H9 (cell line): Measurements from ENCODE around the gene HIPK1. TPM values are rescaled to one million over a fixed set of nuclear protein-coding genes. Genes with fewer than 3 reads are reported as not detected.

Experiments
- DNase-seq: peaks from one replicate; pipeline ENCODE4 v3.0.0-alpha.2; 2017
- H2AFZ ChIP-seq: one replicate; pipeline ENCODE4 v1.6.1; 2013; ENCODE audit warnings: mild to moderate bottlenecking, low read length, control low read depth, moderate library complexity
- H2AK5ac ChIP-seq: 2 replicates; pipeline ENCODE4 v1.6.1; 2013; ENCODE audit warnings: low read length, control low read depth, mixed read lengths; ENCODE audit not compliant: insufficient read length
- H2BK120ac ChIP-seq: one replicate; pipeline ENCODE4 v1.6.1; 2013; ENCODE audit warnings: low read depth, mild to moderate bottlenecking, low read length, control low read depth, inconsistent platforms; ENCODE audit not compliant: poor library complexity, severe bottlenecking
- H2BK12ac ChIP-seq: 2 replicates; pipeline ENCODE4 v1.6.1; 2013; ENCODE audit warnings: low read length, control low read depth, mixed read lengths, low read depth; ENCODE audit not compliant: insufficient read length
- H2BK15ac ChIP-seq: 2 replicates; pipeline ENCODE4 v1.6.1; 2013; ENCODE audit warnings: low read depth, low read length, control low read depth
- H2BK20ac ChIP-seq: one replicate; pipeline ENCODE4 v1.6.1; 2013; ENCODE audit warnings: low read depth, mild to moderate bottlenecking, low read length, control low read depth, inconsistent platforms; ENCODE audit not compliant: poor library complexity, severe bottlenecking
- H2BK5ac ChIP-seq: 2 replicates; pipeline ENCODE4 v1.6.1; 2013; ENCODE audit warnings: low read length, control low read depth, mixed read lengths; ENCODE audit not compliant: insufficient read length
- H3K14ac ChIP-seq: 2 replicates; pipeline ENCODE4 v1.6.1; 2013; ENCODE audit warnings: low read length, control low read depth; ENCODE audit not compliant: insufficient read depth
- H3K18ac ChIP-seq: 2 replicates; pipeline ENCODE4 v1.6.1; 2013; ENCODE audit warnings: low read depth, mild to moderate bottlenecking, mixed read lengths, low read length, control low read depth; ENCODE audit not compliant: insufficient read length
- H3K23ac ChIP-seq: 2 replicates; pipeline ENCODE4 v1.6.1; 2013; ENCODE audit warnings: low read length, control low read depth, mixed read lengths, low read depth; ENCODE audit not compliant: insufficient read length
- H3K23me2 ChIP-seq: 2 replicates; pipeline ENCODE4 v1.6.1; 2013; ENCODE audit warnings: low read depth, mild to moderate bottlenecking, mixed read lengths, low read length, control low read depth; ENCODE audit not compliant: insufficient read length, poor library complexity, severe bottlenecking
- H3K27ac ChIP-seq: 2 replicates; pipeline ENCODE4 v1.5.1; 2013; ENCODE audit warnings: low read length, control low read depth, mixed read lengths, low read depth; ENCODE audit not compliant: insufficient read length
- H3K27me3 ChIP-seq: 2 replicates; pipeline ENCODE4 v1.6.1; 2013; ENCODE audit warnings: low read length, control low read depth, inconsistent platforms; ENCODE audit not compliant: insufficient read depth
- H3K4ac ChIP-seq: 2 replicates; pipeline ENCODE4 v1.6.1; 2013; ENCODE audit warnings: low read depth, mild to moderate bottlenecking, control low read depth, inconsistent platforms, low read length, moderate library complexity
- H3K4me1 ChIP-seq: 2 replicates; pipeline ENCODE4 v1.6.1; 2013; ENCODE audit warnings: low read length, control low read depth, inconsistent platforms; ENCODE audit not compliant: insufficient read depth
- H3K4me2 ChIP-seq: 2 replicates; pipeline ENCODE4 v1.6.1; 2013; ENCODE audit warnings: low read length, control low read depth, mixed read lengths; ENCODE audit not compliant: insufficient read length, insufficient read depth
- H3K56ac ChIP-seq: 2 replicates; pipeline ENCODE4 v1.6.1; 2013; ENCODE audit warnings: low read depth, mild to moderate bottlenecking, mixed read lengths, low read length, control low read depth; ENCODE audit not compliant: insufficient read length
- H3K79me1 ChIP-seq: 2 replicates; pipeline ENCODE4 v1.6.1; 2013; ENCODE audit warnings: low read depth, mild to moderate bottlenecking, moderate library complexity, low read length, control low read depth, inconsistent platforms; ENCODE audit not compliant: insufficient read depth, poor library complexity, severe bottlenecking
- H3K79me2 ChIP-seq: 2 replicates; pipeline ENCODE4 v1.6.1; 2013; ENCODE audit warnings: low read length, control low read depth, inconsistent platforms; ENCODE audit not compliant: insufficient read depth
- H3K9ac ChIP-seq: 2 replicates; pipeline ENCODE4 v1.6.1; 2013; ENCODE audit warnings: low read length, control low read depth, mixed read lengths; ENCODE audit not compliant: insufficient read length; ENCODE audit errors: extremely low read depth
- H3K9me3 ChIP-seq: one replicate; pipeline ENCODE4 v1.6.1; 2013; ENCODE audit warnings: low read depth, low read length, inconsistent platforms; ENCODE audit not compliant: control insufficient read depth
- H3T11ph ChIP-seq: one replicate; pipeline ENCODE4 v1.6.1; 2013; ENCODE audit warnings: mild to moderate bottlenecking, low read length, control low read depth, inconsistent platforms
- H4K20me1 ChIP-seq: one replicate; pipeline ENCODE4 v1.6.1; 2013; ENCODE audit not compliant: control insufficient read depth, insufficient read length, insufficient read depth
- H4K5ac ChIP-seq: 2 replicates; pipeline ENCODE4 v1.6.1; 2013; ENCODE audit warnings: low read depth, mild to moderate bottlenecking, mixed read lengths, low read length, control low read depth; ENCODE audit not compliant: insufficient read length
- H4K8ac ChIP-seq: replicated peaks from 2 replicates; pipeline ENCODE4 v1.6.1; 2013; ENCODE audit warnings: low read length, control low read depth, mixed read lengths, low read depth; ENCODE audit not compliant: insufficient read length
- H4K91ac ChIP-seq: 2 replicates; pipeline ENCODE4 v1.6.1; 2013; ENCODE audit warnings: low read depth, mild to moderate bottlenecking, moderate library complexity, mixed read lengths, low read length, control low read depth; ENCODE audit not compliant: insufficient read length
- H3K27ac Mint-ChIP-seq, 3 experiments: 2 replicates in 2 of 3; 3 replicates in 1 of 3; pipeline ENCODE4 v1.8.0; 2020 to 2021; ENCODE audit warnings: mixed read lengths in 3 of 3, mild to moderate bottlenecking in 1 of 3, moderate library complexity in 1 of 3
- H3K27me3 Mint-ChIP-seq: 2 replicates; pipeline ENCODE4 v1.8.0; 2021; ENCODE audit warnings: low read depth, mild to moderate bottlenecking, moderate library complexity, mixed read lengths
- H3K36me3 Mint-ChIP-seq, 3 experiments: 2 replicates in 2 of 3; 3 replicates in 1 of 3; pipeline ENCODE4 v1.8.0; 2020 to 2021; ENCODE audit warnings: low read depth in 3 of 3, mixed read lengths in 3 of 3; ENCODE audit not compliant: insufficient read depth in 1 of 3
- H3K4me1 Mint-ChIP-seq, 2 experiments: 2 replicates each; pipeline ENCODE4 v1.8.0; 2020; ENCODE audit warnings: mixed read lengths in 2 of 2
- H3K4me3 Mint-ChIP-seq, 2 experiments: 2 replicates in 1 of 2; 3 replicates in 1 of 2; pipeline ENCODE4 v1.8.0; 2020 to 2021; ENCODE audit warnings: mild to moderate bottlenecking in 2 of 2, mixed read lengths in 2 of 2, moderate library complexity in 1 of 2
- H3K9me3 Mint-ChIP-seq, 2 experiments: 2 replicates in 1 of 2; 3 replicates in 1 of 2; pipeline ENCODE4 v1.8.0; 2020; ENCODE audit warnings: mild to moderate bottlenecking in 2 of 2, mixed read lengths in 2 of 2, moderate library complexity in 1 of 2
- CTCF ChIP-seq: fragments of 200-600 bp; sonication (generic); conservative IDR thresholded peaks from 3 replicates; pipeline ENCODE4 v1.8.0; 2021; ENCODE audit warnings: antibody characterized with exemption, mild to moderate bottlenecking
- WGBS: extraction: QIAGEN DNeasy Blood & Tissue Kit; methylation state at CpG from one replicate; pipeline ENCODE4 v1.1.7; 2013; ENCODE audit warnings: missing lambda C conversion rate, low lambda C conversion rate, mixed read lengths; ENCODE audit not compliant: insufficient read length; ENCODE audit errors: extremely low coverage; 5-methylcytosine and 5-hydroxymethylcytosine counted together
- total RNA-seq: library from RNA; stranded (reverse); gene quantifications from 2 replicates; pipeline ENCODE4 v1.2.1, GENCODE V29; 2021

The HIPK1 gene
- total RNA-seq, 1 experiment from 2014 or later: 65.7 TPM

GRCh38 chr1:113913887-113914664, 15.0 kb upstream of the HIPK1 start:
- Histone ChIP-seq H4K5ac (no peak overlapping the region), H2BK20ac (no peak overlapping the region), H3K9ac (no peak overlapping the region), H3K4me2 (no peak overlapping the region), H3K9me3 (no peaks in the 10 kb centered on the region), H3K56ac (no peak overlapping the region), H3K23ac (no peak overlapping the region), H2BK5ac (no peak overlapping the region), H3K79me1 (no peaks in the 10 kb centered on the region), H4K8ac (no peak overlapping the region), H3K14ac (no peak overlapping the region), H2BK15ac (no peak overlapping the region), H3K27ac (no peak overlapping the region), H3K4me1 (no peaks in the 10 kb centered on the region), H2AK5ac (no peak overlapping the region), H3K4ac (no peak overlapping the region), H2BK12ac (no peak overlapping the region), H3K79me2 (no peaks in the 10 kb centered on the region), H4K91ac (no peak overlapping the region), H2BK120ac (no peak overlapping the region), H3T11ph (no peak overlapping the region), H2AFZ (no peak overlapping the region), H3K23me2 (no peaks in the 10 kb centered on the region), H3K27me3 (no peaks in the 10 kb centered on the region), H4K20me1 (no peaks in the 10 kb centered on the region), H3K18ac (no peak overlapping the region)
- no CpG with 5 or more reads among the region's 5 CpGs for WGBS
- H3K9me3 Mint-ChIP-seq: no peaks in the 10 kb centered on the region
- no peak overlapping the region for H3K27ac Mint-ChIP-seq
- peaks cover 6% of the 10 kb centered on the region for H3K27me3 Mint-ChIP-seq
- DNase-seq: no peak
- H3K4me3 Mint-ChIP-seq: no peak overlapping the region
- H3K36me3 Mint-ChIP-seq: peaks cover 5 to 23% (median 22%) of the 10 kb centered on the region in 3 experiments; a peak in 6 of 7 replicates
- TF ChIP-seq CTCF: no peak
- H3K4me1 Mint-ChIP-seq: peaks cover 3% of the 10 kb centered on the region in 2 experiments; a peak in 1 of 4 replicates
